HEK293 (cell line): Measurements from ENCODE around the gene THAP5.

Experiments used
- BCL11A ChIP-seq: fragments of 450-650 bp; formaldehyde crosslinking; IDR thresholded peaks from 2 replicates; pipeline ENCODE4 v1.5.1; 2016; ENCODE audit warnings: low read depth, missing biosample characterization, missing genetic modification characterization
- KLF16 ChIP-seq: fragments of 450-650 bp; formaldehyde crosslinking; IDR thresholded peaks from 2 replicates; pipeline ENCODE4 v1.5.1; 2017; ENCODE audit warnings: missing biosample characterization, missing genetic modification characterization
- KLF17 ChIP-seq: fragments of 450-650 bp; formaldehyde crosslinking; IDR thresholded peaks from 2 replicates; pipeline ENCODE4 v1.5.1; 2016; ENCODE audit warnings: missing biosample characterization, missing genetic modification characterization
- TCF7L2 ChIP-seq: IDR thresholded peaks from 2 replicates; pipeline ENCODE4 v1.6.1; 2011; ENCODE audit warnings: low read depth, mild to moderate bottlenecking, inconsistent platforms, low read length, moderate library complexity, borderline replicate concordance
- ZBTB26 ChIP-seq: fragments of 450-650 bp; formaldehyde crosslinking; optimal IDR thresholded peaks from 2 replicates; pipeline ENCODE3; 2016; ENCODE audit warnings: missing biosample characterization, mild to moderate bottlenecking, missing genetic modification characterization
- ZBTB7A ChIP-seq: fragments of 450-650 bp; formaldehyde crosslinking; IDR thresholded peaks from 2 replicates; pipeline ENCODE4 v1.5.1; 2016; ENCODE audit warnings: low read depth, missing biosample characterization, missing genetic modification characterization
- ZFHX2 ChIP-seq: fragments of 450-650 bp; formaldehyde crosslinking; conservative IDR thresholded peaks from 2 replicates; pipeline ENCODE4 v1.5.1; 2016; ENCODE audit warnings: missing biosample characterization, missing genetic modification characterization
- ZFP3 ChIP-seq: fragments of 450-650 bp; formaldehyde crosslinking; IDR thresholded peaks from 2 replicates; pipeline ENCODE4 v1.5.1; 2016; ENCODE audit warnings: low read depth, missing biosample characterization, missing genetic modification characterization
- ZNF121 ChIP-seq: fragments of 450-650 bp; formaldehyde crosslinking; IDR thresholded peaks from 2 replicates; pipeline ENCODE4 v1.5.1; 2016; ENCODE audit warnings: missing biosample characterization, missing genetic modification characterization
- ZNF132 ChIP-seq: fragments of 450-650 bp; formaldehyde crosslinking; IDR thresholded peaks from 2 replicates; pipeline ENCODE4 v1.5.1; 2017; ENCODE audit warnings: missing biosample characterization, missing genetic modification characterization, borderline replicate concordance
- ZNF16 ChIP-seq: fragments of 450-650 bp; formaldehyde crosslinking; IDR thresholded peaks from 2 replicates; pipeline ENCODE4 v1.5.1; 2016; ENCODE audit warnings: low read depth, missing biosample characterization, missing genetic modification characterization
- ZNF211 ChIP-seq: fragments of 450-650 bp; formaldehyde crosslinking; IDR thresholded peaks from 2 replicates; pipeline ENCODE4 v1.5.1; 2016; ENCODE audit warnings: low read depth, missing biosample characterization, missing genetic modification characterization
- ZNF214 ChIP-seq: fragments of 450-650 bp; formaldehyde crosslinking; IDR thresholded peaks from 2 replicates; pipeline ENCODE4 v1.5.1; 2017; ENCODE audit warnings: missing biosample characterization, mild to moderate bottlenecking, missing genetic modification characterization, borderline replicate concordance
- ZNF221 ChIP-seq: fragments of 450-650 bp; formaldehyde crosslinking; IDR thresholded peaks from 2 replicates; pipeline ENCODE4 v1.5.1; 2017; ENCODE audit warnings: missing biosample characterization, missing genetic modification characterization, borderline replicate concordance
- ZNF23 ChIP-seq: fragments of 450-650 bp; formaldehyde crosslinking; IDR thresholded peaks from 2 replicates; pipeline ENCODE4 v1.5.1; 2016; ENCODE audit warnings: missing biosample characterization, missing genetic modification characterization, borderline replicate concordance
- ZNF24 ChIP-seq: fragments of 450-650 bp; formaldehyde crosslinking; IDR thresholded peaks from 2 replicates; pipeline ENCODE4 v1.5.1; 2016; ENCODE audit warnings: missing biosample characterization, missing genetic modification characterization
- ZNF274 ChIP-seq, 2 experiments: fragments of 200-500 bp in 1 of 2; fragments of 450-650 bp in 1 of 2; sonication (Bioruptor generic) in 1 of 2; formaldehyde crosslinking in 1 of 2; IDR thresholded peaks; 2 replicates each; pipeline versions ENCODE4 v1.5.1 to v1.6.1; 2014 to 2016; ENCODE audit warnings: borderline replicate concordance in 1 of 2, inconsistent platforms in 1 of 2, low read length in 1 of 2, missing biosample characterization in 1 of 2, missing genetic modification characterization in 1 of 2
- ZNF335 ChIP-seq: fragments of 450-650 bp; formaldehyde crosslinking; conservative IDR thresholded peaks from 2 replicates; pipeline ENCODE4 v1.5.1; 2016; ENCODE audit warnings: missing biosample characterization, missing genetic modification characterization
- ZNF350 ChIP-seq: fragments of 450-650 bp; formaldehyde crosslinking; IDR thresholded peaks from 2 replicates; pipeline ENCODE4 v1.5.0; 2017; ENCODE audit warnings: missing biosample characterization, mild to moderate bottlenecking, missing genetic modification characterization
- ZNF513 ChIP-seq: fragments of 450-650 bp; IDR thresholded peaks from 2 replicates; pipeline ENCODE4 v1.5.1; 2018; ENCODE audit warnings: missing biosample characterization, missing genetic modification characterization
- ZNF514 ChIP-seq: fragments of 450-650 bp; formaldehyde crosslinking; IDR thresholded peaks from 2 replicates; pipeline ENCODE4 v1.5.1; 2016; ENCODE audit warnings: missing biosample characterization, missing genetic modification characterization
- ZNF529 ChIP-seq: fragments of 450-650 bp; formaldehyde crosslinking; IDR thresholded peaks from 2 replicates; pipeline ENCODE4 v1.5.1; 2017; ENCODE audit warnings: missing genetic modification characterization, missing biosample characterization; ENCODE audit not compliant: insufficient replicate concordance
- ZNF548 ChIP-seq: fragments of 450-650 bp; formaldehyde crosslinking; IDR thresholded peaks from 2 replicates; pipeline ENCODE4 v1.5.1; 2016; ENCODE audit warnings: missing biosample characterization, missing genetic modification characterization
- ZNF76 ChIP-seq: fragments of 450-650 bp; formaldehyde crosslinking; IDR thresholded peaks from 2 replicates; pipeline ENCODE4; 2016; ENCODE audit warnings: low read depth, missing biosample characterization, missing genetic modification characterization, borderline replicate concordance
- ZNF785 ChIP-seq: fragments of 450-650 bp; formaldehyde crosslinking; IDR thresholded peaks from 2 replicates; pipeline ENCODE4 v1.5.1; 2016; ENCODE audit warnings: missing biosample characterization, missing genetic modification characterization
- ZNF792 ChIP-seq: fragments of 450-650 bp; formaldehyde crosslinking; IDR thresholded peaks from 2 replicates; pipeline ENCODE4 v1.5.1; 2016; ENCODE audit warnings: missing biosample characterization, missing genetic modification characterization
- ZNF830 ChIP-seq: fragments of 450-650 bp; IDR thresholded peaks from 2 replicates; pipeline ENCODE4 v1.5.0; 2018; ENCODE audit warnings: missing biosample characterization, missing genetic modification characterization, low read depth, mild to moderate bottlenecking, moderate library complexity
- ZSCAN16 ChIP-seq: fragments of 450-650 bp; formaldehyde crosslinking; IDR thresholded peaks from 2 replicates; pipeline ENCODE4 v1.5.1; 2016; ENCODE audit warnings: missing biosample characterization, missing genetic modification characterization
- TF ChIP-seq, protein P1 (sequence below): fragments of 450-650 bp; formaldehyde crosslinking; IDR thresholded peaks from 2 replicates; pipeline ENCODE4 v1.5.1; 2016; ENCODE audit warnings: missing biosample characterization, missing genetic modification characterization
- TF ChIP-seq, protein P2 (sequence below): fragments of 450-650 bp; formaldehyde crosslinking; IDR thresholded peaks from 2 replicates; pipeline ENCODE4 v1.5.1; 2017; ENCODE audit warnings: missing biosample characterization, missing genetic modification characterization

Gene THAP5

DNA sequence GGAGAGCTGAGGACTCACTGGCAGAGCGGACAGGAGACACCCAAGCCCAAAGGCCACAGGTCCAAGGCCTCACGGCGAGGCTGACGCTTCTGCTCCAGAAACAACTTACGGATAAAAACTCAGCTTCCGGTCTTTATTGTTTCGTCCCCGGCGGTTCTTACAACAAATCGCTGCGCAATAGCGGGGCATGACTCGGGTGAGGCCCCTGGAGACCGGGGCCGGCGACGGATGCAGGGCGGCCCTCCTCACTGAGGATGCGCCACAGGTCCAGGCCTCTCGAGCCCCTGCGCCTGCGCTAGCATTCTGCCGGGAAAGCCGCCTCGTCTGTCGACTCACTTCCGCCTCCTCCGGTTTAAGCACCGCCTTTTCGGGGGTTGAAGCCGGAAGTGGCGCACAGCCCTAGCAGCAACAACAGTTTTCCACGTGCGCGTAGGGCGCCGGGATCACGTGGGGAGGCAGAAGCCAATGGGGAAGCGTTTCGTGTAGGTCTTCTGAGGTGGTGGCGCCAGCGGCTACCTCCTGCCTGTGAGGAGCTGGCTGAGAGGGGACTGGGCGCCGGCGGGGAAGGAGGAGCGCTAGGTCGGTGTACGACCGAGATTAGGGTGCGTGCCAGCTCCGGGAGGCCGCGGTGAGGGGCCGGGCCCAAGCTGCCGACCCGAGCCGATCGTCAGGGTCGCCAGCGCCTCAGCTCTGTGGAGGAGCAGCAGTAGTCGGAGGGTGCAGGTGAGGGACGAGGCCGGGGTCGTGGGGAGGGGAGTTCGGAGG, at the start of gene THAP5, which contains the start of gene DNAJB9 (continued):
- no peak for TF ChIP-seq ZNF16 (tag by site-specific recombination)
- no peak for TF ChIP-seq ZNF514 (tag by site-specific recombination)
- TF ChIP-seq ZNF132, result no peak
- peak; percentile 53 for TF ChIP-seq ZBTB26 (tag by site-specific recombination)
- no peak for TF ChIP-seq TCF7L2
- TF ChIP-seq ZNF792 (tag by site-specific recombination), result peak; percentile 42; the same call in 1 of the 2 replicates
- TF ChIP-seq KLF17 (tag by site-specific recombination), result peak; percentile 47; the same call in 1 of the 2 replicates
- TF ChIP-seq ZNF785 (tag by site-specific recombination), result no peak
- no peak; the same call in 1 of the 2 replicates for TF ChIP-seq ZNF121 (tag by site-specific recombination)
- peak; percentile 57; the same call in 1 of the 2 replicates for TF ChIP-seq ZBTB7A (tag by site-specific recombination)
- no peak for TF ChIP-seq ZNF350 (tag by site-specific recombination)
- peak; percentile 93 for TF ChIP-seq ZNF335
- TF ChIP-seq ZNF211 (tag by site-specific recombination), result no peak
- TF ChIP-seq, protein P1, sequence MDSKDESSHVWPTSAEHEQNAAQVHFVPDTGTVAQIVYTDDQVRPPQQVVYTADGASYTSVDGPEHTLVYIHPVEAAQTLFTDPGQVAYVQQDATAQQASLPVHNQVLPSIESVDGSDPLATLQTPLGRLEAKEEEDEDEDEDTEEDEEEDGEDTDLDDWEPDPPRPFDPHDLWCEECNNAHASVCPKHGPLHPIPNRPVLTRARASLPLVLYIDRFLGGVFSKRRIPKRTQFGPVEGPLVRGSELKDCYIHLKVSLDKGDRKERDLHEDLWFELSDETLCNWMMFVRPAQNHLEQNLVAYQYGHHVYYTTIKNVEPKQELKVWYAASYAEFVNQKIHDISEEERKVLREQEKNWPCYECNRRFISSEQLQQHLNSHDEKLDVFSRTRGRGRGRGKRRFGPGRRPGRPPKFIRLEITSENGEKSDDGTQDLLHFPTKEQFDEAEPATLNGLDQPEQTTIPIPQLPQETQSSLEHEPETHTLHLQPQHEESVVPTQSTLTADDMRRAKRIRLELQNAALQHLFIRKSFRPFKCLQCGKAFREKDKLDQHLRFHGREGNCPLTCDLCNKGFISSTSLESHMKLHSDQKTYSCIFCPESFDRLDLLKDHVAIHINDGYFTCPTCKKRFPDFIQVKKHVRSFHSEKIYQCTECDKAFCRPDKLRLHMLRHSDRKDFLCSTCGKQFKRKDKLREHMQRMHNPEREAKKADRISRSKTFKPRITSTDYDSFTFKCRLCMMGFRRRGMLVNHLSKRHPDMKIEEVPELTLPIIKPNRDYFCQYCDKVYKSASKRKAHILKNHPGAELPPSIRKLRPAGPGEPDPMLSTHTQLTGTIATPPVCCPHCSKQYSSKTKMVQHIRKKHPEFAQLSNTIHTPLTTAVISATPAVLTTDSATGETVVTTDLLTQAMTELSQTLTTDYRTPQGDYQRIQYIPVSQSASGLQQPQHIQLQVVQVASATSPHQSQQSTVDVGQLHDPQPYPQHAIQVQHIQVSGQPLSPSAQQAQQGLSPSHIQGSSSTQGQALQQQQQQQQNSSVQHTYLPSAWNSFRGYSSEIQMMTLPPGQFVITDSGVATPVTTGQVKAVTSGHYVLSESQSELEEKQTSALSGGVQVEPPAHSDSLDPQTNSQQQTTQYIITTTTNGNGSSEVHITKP (tag by site-specific recombination), result no peak
- 0 out of 2 replicates have a peak, but pooled peaks have one; percentile 27 for TF ChIP-seq ZFP3 (tag by site-specific recombination)
- TF ChIP-seq ZNF221 (tag by site-specific recombination), result no peak
- TF ChIP-seq ZNF23 (tag by site-specific recombination), result no peak
- TF ChIP-seq ZSCAN16 (tag by site-specific recombination), result no peak
- TF ChIP-seq ZNF548 (tag by site-specific recombination), result no peak
- TF ChIP-seq ZNF76 (tag by site-specific recombination), result no peak
- TF ChIP-seq ZFHX2, result 0 out of 2 replicates have a peak, but pooled peaks have one; percentile 21
- no peak for TF ChIP-seq ZNF274 (IDR thresholded peaks at IDR 0.05; ENCODE audit: low read length)
- no peak for TF ChIP-seq ZNF274 (tag by site-specific recombination; IDR thresholded peaks at IDR 0.05; ENCODE audit: borderline replicate concordance)
- TF ChIP-seq, protein P2, sequence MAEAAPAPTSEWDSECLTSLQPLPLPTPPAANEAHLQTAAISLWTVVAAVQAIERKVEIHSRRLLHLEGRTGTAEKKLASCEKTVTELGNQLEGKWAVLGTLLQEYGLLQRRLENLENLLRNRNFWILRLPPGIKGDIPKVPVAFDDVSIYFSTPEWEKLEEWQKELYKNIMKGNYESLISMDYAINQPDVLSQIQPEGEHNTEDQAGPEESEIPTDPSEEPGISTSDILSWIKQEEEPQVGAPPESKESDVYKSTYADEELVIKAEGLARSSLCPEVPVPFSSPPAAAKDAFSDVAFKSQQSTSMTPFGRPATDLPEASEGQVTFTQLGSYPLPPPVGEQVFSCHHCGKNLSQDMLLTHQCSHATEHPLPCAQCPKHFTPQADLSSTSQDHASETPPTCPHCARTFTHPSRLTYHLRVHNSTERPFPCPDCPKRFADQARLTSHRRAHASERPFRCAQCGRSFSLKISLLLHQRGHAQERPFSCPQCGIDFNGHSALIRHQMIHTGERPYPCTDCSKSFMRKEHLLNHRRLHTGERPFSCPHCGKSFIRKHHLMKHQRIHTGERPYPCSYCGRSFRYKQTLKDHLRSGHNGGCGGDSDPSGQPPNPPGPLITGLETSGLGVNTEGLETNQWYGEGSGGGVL (tag by site-specific recombination), result no peak
- no peak for TF ChIP-seq BCL11A (tag by site-specific recombination)
- TF ChIP-seq ZNF830 (tag by site-specific recombination), result no peak
- peak; percentile 64 for TF ChIP-seq KLF16 (tag by site-specific recombination)
- no peak for TF ChIP-seq ZNF513 (tag by site-specific recombination)
- no peak for TF ChIP-seq ZNF214
- no peak for TF ChIP-seq ZNF529 (tag by site-specific recombination)
- peak; percentile 38; the same call in 1 of the 2 replicates for TF ChIP-seq ZNF24 (tag by site-specific recombination)
